ENCODE results near the gene RET. TPM values are rescaled to one million over a fixed set of nuclear protein-coding genes. Genes with fewer than 3 reads are reported as not detected.
A peak's percentile ranks its signal among the peaks of the same experiment; 100 is the strongest.

RET gene
- total RNA-seq, 2 experiments from 2014 or later, result 0.38 to 0.45 TPM

- Mint-ChIP-seq H3K27ac (no peak overlapping the region), H3K36me3 (no peaks in the 10 kb centered on the region), H3K4me3 (no peak overlapping the region), H3K27me3 (peaks cover 18% of the 10 kb centered on the region), H3K9me3 (ENCODE audit: low read depth) (no peaks in the 10 kb centered on the region), H3K4me1 (peaks cover 5% of the 10 kb centered on the region)
- ATAC-seq (no peak), DNase-seq (no peak)
- CTCF ChIA-PET, result no interaction called here
These were observed 4.8 kb upstream of the RET start for GRCh38 chr10:43071865-43072650.

DNA sequence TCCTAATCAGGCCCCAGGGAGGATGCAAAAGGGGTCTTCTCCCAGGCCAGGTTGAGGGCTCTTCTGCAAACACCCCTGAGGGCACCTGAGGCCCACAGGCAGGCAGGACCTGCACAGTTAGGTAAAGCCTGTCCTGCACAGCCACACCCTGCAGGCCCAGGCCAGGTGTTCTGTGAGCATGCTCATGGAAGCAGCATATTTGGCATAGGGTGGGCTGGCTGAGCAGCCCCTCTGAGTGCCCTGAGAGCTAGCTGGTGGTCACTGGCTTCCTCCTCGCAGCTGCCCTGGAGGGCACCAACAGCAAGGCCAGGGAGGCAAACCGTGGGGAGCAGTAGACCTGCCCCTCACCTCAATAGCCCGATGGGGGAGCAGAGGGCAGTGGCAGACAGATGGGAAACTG, 3.7 kb upstream of the RET start:
- H3K36me3 Mint-ChIP-seq, result no peaks in the 10 kb centered on the region
- H3K27ac Mint-ChIP-seq, result no peak overlapping the region
- H3K4me1 Mint-ChIP-seq, result peaks cover 9% of the 10 kb centered on the region
- no peak overlapping the region for H3K4me3 Mint-ChIP-seq
- ATAC-seq (no peak), DNase-seq (no peak)
- CTCF ChIA-PET, result no interaction called here
- H3K27me3 Mint-ChIP-seq, result peaks cover 26% of the 10 kb centered on the region
- no peaks in the 10 kb centered on the region for H3K9me3 Mint-ChIP-seq (ENCODE audit: low read depth)

DNA sequence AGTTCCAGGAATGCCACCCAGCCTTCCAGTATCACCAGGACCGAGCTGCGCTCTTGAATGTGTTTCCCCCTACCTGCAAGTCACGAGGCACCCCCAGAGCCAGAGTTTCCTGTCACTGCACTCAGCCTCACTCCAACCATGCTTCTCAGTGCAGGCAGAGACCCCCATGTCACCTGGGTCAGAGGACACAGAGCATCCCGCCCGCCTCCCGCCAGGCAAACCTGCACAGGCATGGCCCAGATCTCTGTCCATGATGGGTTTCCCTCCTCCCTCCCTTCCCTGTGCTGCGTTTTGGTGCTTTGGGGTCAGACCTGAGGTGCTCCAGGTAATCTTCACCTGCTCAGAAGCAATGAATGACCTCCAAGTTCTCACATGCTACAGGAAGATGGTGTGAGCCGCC, 3.1 kb upstream of the RET start:
- Mint-ChIP-seq H3K4me3 (no peak overlapping the region), H3K27me3 (peaks cover 31% of the 10 kb centered on the region), H3K4me1 (peaks cover 13% of the 10 kb centered on the region), H3K27ac (no peak overlapping the region), H3K36me3 (no peaks in the 10 kb centered on the region), H3K9me3 (ENCODE audit: low read depth) (no peaks in the 10 kb centered on the region)
- ATAC-seq (no peak), DNase-seq (no peak)
- CTCF ChIA-PET, result no interaction called here

- Mint-ChIP-seq H3K27me3 (peaks cover 38% of the 10 kb centered on the region), H3K27ac (no peak overlapping the region), H3K4me3 (no peak overlapping the region), H3K9me3 (ENCODE audit: low read depth) (no peaks in the 10 kb centered on the region), H3K36me3 (no peaks in the 10 kb centered on the region), H3K4me1 (peaks cover 13% of the 10 kb centered on the region)
- CTCF ChIA-PET, result no interaction called here
- DNase-seq (no peak), ATAC-seq (no peak)
These were observed 2.5 kb upstream of the RET start for GRCh38 chr10:43074409-43074808.

DNA sequence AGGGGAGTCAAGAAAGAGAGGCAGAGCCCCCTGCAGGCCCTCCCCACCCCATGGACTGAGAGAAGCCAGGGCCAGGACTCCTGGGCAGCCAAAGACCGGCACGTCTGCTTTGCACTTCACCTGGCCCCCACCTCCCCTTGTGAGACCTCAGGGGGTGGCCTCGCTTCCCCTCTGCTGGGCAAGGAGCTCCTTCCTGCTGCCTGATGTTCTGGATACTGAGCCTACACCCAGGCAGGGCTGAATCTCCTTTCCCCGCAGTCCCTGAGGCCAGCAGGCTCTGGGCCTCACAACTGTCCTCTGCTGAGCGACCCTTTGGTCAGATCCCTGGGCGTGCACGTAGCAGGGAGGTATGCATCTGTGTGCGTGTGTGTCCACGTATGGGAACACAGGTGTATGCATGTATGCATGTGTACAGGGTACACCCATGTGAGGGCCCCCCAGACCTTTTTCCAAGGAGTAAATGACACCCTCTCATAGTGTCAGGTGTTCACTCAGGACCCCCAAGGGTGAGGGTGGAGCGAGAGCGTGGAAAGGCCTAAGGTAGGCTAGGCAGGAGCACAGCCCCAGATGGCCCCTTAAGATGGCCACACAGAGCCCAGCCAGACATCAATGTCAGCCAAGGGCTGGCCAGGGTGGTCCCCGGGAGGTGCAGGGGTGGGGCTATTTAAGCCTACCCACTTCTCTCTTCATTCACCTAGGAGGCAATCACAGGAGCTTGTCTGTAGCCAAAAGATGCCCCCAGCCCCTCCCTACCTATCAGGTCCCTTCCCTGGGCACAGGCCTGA, 1.9 kb upstream of the RET start:
- H3K36me3 Mint-ChIP-seq, result no peaks in the 10 kb centered on the region
- peaks cover 13% of the 10 kb centered on the region for H3K4me1 Mint-ChIP-seq
- H3K27me3 Mint-ChIP-seq, result peaks cover 42% of the 10 kb centered on the region
- H3K9me3 Mint-ChIP-seq (ENCODE audit: low read depth), result no peaks in the 10 kb centered on the region
- no peak for DNase-seq
- CTCF ChIA-PET, result interaction anchor here (1.2 kb wide), 1 partner anchor 11 kb away, joined by 3 read pairs; no protein-coding TSS in a partner anchor
- no peak for ATAC-seq
- no peak overlapping the region for H3K27ac Mint-ChIP-seq
- H3K4me3 Mint-ChIP-seq, result no peak overlapping the region

GRCh38 chr10:43075612-43076003, 1.3 kb upstream of the RET start:
- Mint-ChIP-seq H3K36me3 (no peaks in the 10 kb centered on the region), H3K4me3 (no peak overlapping the region), H3K27ac (no peak overlapping the region), H3K9me3 (ENCODE audit: low read depth) (no peaks in the 10 kb centered on the region), H3K27me3 (peaks cover 42% of the 10 kb centered on the region), H3K4me1 (peaks cover 13% of the 10 kb centered on the region)
- ATAC-seq (no peak), DNase-seq (no peak)
- CTCF ChIA-PET, result interaction anchor here (1.2 kb wide), 1 partner anchor 11 kb away, joined by 3 read pairs; no protein-coding TSS in a partner anchor

DNA sequence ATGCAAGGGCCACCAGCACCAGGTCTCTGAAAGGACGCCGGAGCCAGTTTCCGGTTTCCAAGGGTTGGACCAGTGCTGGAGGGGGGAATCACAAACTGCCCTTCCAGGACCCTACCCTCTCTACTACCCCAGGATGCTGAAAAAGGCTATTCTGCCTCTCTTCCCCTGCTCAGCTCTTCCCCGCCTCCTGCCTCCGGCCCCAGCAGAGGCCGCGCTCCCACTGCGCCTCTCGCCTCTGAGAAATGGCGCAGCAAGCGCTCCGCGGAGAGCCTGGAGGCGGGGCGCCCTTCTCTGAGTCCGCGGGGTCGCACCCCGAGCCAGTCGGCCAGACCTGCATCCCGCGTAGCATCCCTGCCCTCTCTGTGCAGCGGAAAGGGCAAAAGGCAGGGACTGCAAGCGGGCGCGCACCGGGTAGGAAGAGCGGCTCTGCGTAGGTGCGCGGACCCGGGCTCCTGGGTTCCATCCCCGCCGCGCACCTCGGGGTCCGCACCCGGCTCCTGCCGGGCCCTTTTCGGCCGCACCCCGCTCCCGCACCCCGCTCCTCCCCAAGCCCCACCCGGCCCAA, 476 bp upstream of the RET start:
- H3K4me3 Mint-ChIP-seq, result peak overlapping the region; percentile 46
- H3K27me3 Mint-ChIP-seq, result peaks cover 42% of the 10 kb centered on the region
- CTCF ChIA-PET, result no interaction called here
- H3K4me1 Mint-ChIP-seq, result peaks cover 13% of the 10 kb centered on the region
- H3K9me3 Mint-ChIP-seq (ENCODE audit: low read depth), result no peaks in the 10 kb centered on the region
- ATAC-seq (peak; percentile 26), DNase-seq (no peak)
- H3K27ac Mint-ChIP-seq, result no peak overlapping the region
- no peaks in the 10 kb centered on the region for H3K36me3 Mint-ChIP-seq

- CTCF ChIA-PET, result interaction anchor here (2.4 kb wide), 1 partner anchor 28 kb away, joined by 11 read pairs; no protein-coding TSS in a partner anchor
- no peak overlapping the region for H3K27ac Mint-ChIP-seq
- DNase-seq (no peak), ATAC-seq (no peak)
- H3K9me3 Mint-ChIP-seq (ENCODE audit: low read depth), result no peaks in the 10 kb centered on the region
- H3K4me3 Mint-ChIP-seq, result peak overlapping the region; percentile 42
- H3K4me1 Mint-ChIP-seq, result peaks cover 13% of the 10 kb centered on the region
- peaks cover 43% of the 10 kb centered on the region for H3K27me3 Mint-ChIP-seq
- H3K36me3 Mint-ChIP-seq, result no peaks in the 10 kb centered on the region
These were observed 727 bp downstream of the RET start for GRCh38 chr10:43077421-43078171.

DNA sequence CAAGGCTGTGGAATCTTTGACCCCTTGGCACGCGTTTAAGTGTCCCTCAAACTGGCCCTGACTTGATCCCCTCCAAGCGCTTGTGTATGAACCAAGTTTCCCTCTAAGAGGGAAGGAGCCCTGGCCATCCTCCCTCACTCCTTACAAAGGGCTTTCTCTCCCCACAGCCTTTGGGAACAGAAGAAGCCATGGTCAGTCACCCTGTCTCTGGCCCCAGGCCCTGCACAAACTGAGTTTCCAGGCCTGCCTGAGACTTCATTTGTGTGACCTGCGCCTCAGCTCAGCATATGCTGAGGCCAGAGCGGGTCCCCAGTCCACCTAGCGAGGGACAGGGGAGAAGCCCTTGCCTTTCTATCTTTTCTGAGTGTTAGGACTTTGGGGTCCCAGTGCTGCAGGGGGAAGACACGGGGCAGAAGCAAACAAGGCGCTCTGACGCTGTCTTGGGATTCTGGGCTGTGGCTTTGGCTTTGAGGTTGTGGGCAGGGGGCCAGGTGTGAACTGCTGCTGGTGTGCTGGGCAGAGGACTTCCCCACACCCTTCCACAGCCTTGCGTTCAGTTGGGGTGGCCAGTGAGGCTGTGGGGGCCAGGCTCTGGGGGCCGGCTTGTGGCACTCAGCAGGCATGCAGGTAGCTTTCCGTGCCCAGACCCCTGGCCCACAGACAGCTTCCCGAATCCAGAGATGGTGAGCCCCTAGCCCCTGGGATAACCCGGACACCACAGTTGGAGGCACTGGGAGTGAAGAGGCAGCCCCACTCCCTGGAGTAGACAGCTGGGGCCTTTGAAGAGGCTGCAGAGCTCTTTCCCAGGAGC, 1.5 kb downstream of the RET start:
- CTCF ChIA-PET, result interaction anchor here (1.1 to 2.4 kb wide), 2 partner anchors 24 to 27 kb away, joined by 3 to 11 read pairs; no protein-coding TSS in a partner anchor
- no peak for DNase-seq
- H3K36me3 Mint-ChIP-seq, result no peaks in the 10 kb centered on the region
- ATAC-seq, result no peak
- no peak overlapping the region for H3K27ac Mint-ChIP-seq
- H3K27me3 Mint-ChIP-seq, result peaks cover 45% of the 10 kb centered on the region
- H3K9me3 Mint-ChIP-seq (ENCODE audit: low read depth), result no peaks in the 10 kb centered on the region
- peaks cover 13% of the 10 kb centered on the region for H3K4me1 Mint-ChIP-seq
- no peak overlapping the region for H3K4me3 Mint-ChIP-seq

DNA sequence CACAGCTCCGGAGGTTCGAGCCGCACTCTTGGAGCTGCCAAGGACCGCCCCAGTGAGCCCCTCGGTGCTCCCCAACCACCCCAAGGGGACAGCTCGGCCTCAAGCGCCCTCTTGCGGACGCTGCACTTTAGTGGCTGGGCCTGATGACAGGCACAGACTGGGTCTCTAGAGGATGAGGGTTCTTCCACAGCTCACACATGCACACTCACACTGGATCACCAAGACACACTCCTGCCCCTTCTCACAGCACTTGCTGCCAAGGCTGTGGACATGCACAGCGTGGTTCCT, 2.1 kb downstream of the RET start:
- H3K4me1 Mint-ChIP-seq, result peaks cover 13% of the 10 kb centered on the region
- no peak overlapping the region for H3K4me3 Mint-ChIP-seq
- ATAC-seq (no peak), DNase-seq (no peak)
- H3K36me3 Mint-ChIP-seq, result no peaks in the 10 kb centered on the region
- CTCF ChIA-PET, result interaction anchor here (1.1 to 2.4 kb wide), 3 partner anchors 24 to 126 kb away, joined by 3 to 11 read pairs (median 3); no protein-coding TSS in a partner anchor
- H3K27me3 Mint-ChIP-seq, result peaks cover 43% of the 10 kb centered on the region
- H3K27ac Mint-ChIP-seq, result no peak overlapping the region
- H3K9me3 Mint-ChIP-seq (ENCODE audit: low read depth), result no peaks in the 10 kb centered on the region

GRCh38 chr10:43079856-43080255, 3.0 kb downstream of the RET start:
- H3K4me1 Mint-ChIP-seq, result peaks cover 15% of the 10 kb centered on the region
- H3K27me3 Mint-ChIP-seq, result peaks cover 39% of the 10 kb centered on the region
- CTCF ChIA-PET, result interaction anchor here (1.1 to 2.4 kb wide), 2 partner anchors 26 to 125 kb away, joined by 3 to 11 read pairs; no protein-coding TSS in a partner anchor
- H3K4me3 Mint-ChIP-seq, result no peak overlapping the region
- H3K9me3 Mint-ChIP-seq (ENCODE audit: low read depth), result no peaks in the 10 kb centered on the region
- ATAC-seq, result no peak
- H3K27ac Mint-ChIP-seq, result no peak overlapping the region
- no peak for DNase-seq
- H3K36me3 Mint-ChIP-seq, result no peaks in the 10 kb centered on the region

- no peak for ATAC-seq
- CTCF ChIA-PET, result no interaction called here
- no peak overlapping the region for H3K27ac Mint-ChIP-seq
These were observed 5.2 kb downstream of the RET start for GRCh38 chr10:43082087-43082486.

More at GRCh38 chr10:43082087-43082486, 5.2 kb downstream of the RET start:
- peaks cover 10% of the 10 kb centered on the region for H3K4me1 Mint-ChIP-seq
- no peaks in the 10 kb centered on the region for H3K36me3 Mint-ChIP-seq
- DNase-seq, result no peak
- H3K4me3 Mint-ChIP-seq, result no peak overlapping the region
- H3K9me3 Mint-ChIP-seq (ENCODE audit: low read depth), result no peaks in the 10 kb centered on the region
- H3K27me3 Mint-ChIP-seq, result peaks cover 29% of the 10 kb centered on the region
